OCI-LY3 (cell line): ENCODE results near the gene FGGY.

ENCODE experiments used
- H2AFZ ChIP-seq: fragments of 200-600, 300-600 bp; shearing (Covaris generic); 2 replicates; pipeline ENCODE4 v1.6.0; 2014; ENCODE audit warnings: antibody characterized with exemption, low read depth, low read length
- H3K27ac ChIP-seq: fragments of 200-600, 300-600 bp; sonication (generic); 2 replicates; pipeline ENCODE4 v1.5.1; 2014; ENCODE audit warnings: mild to moderate bottlenecking, low read length, moderate library complexity, mixed read lengths
- H3K27me3 ChIP-seq: fragments of 200-600, 300-600 bp; sonication (generic); 2 replicates; pipeline ENCODE4 v1.6.1; 2014; ENCODE audit warnings: low read depth, low read length, mixed read lengths
- H3K36me3 ChIP-seq: fragments of 200-600, 300-600 bp; sonication (generic); replicated peaks from 2 replicates; pipeline ENCODE3; 2014; ENCODE audit warnings: low read depth, low read length, mixed read lengths
- H3K4me1 ChIP-seq: fragments of 300-600, 200-600 bp; sonication (generic); 2 replicates; pipeline ENCODE4 v1.6.1; 2014; ENCODE audit warnings: low read length, mixed read lengths
- H3K4me2 ChIP-seq: fragments of 200-600, 300-600 bp; sonication (generic); 2 replicates; pipeline ENCODE4 v1.6.1; 2014; ENCODE audit warnings: low read length, mixed read lengths
- H3K4me3 ChIP-seq: fragments of 300-600, 200-600 bp; sonication (generic); 2 replicates; pipeline ENCODE4 v1.5.1; 2014; ENCODE audit warnings: antibody characterized with exemption, mild to moderate bottlenecking, low read length, moderate library complexity
- H3K79me2 ChIP-seq: fragments of 300-600, 200-600 bp; shearing (Covaris generic); 2 replicates; pipeline ENCODE4 v1.6.1; 2014; ENCODE audit warnings: mild to moderate bottlenecking, low read length, mixed read lengths
- H3K9ac ChIP-seq: fragments of 300-600, 200-600 bp; shearing (Covaris generic); 2 replicates; pipeline ENCODE4 v1.6.0; 2014; ENCODE audit warnings: mild to moderate bottlenecking, low read length, moderate library complexity
- H3K9me3 ChIP-seq: fragments of 200-600, 300-600 bp; shearing (Covaris generic); 2 replicates; pipeline ENCODE4 v1.6.1; 2014; ENCODE audit warnings: low read length, mixed read lengths; ENCODE audit not compliant: insufficient read depth
- H4K20me1 ChIP-seq: fragments of 200-600, 300-600 bp; sonication (generic); 2 replicates; pipeline ENCODE4 v1.6.1; 2016; ENCODE audit warnings: low read length, mixed read lengths; ENCODE audit not compliant: insufficient read depth
- CTCF ChIP-seq: fragments of 200-600, 300-600 bp; sonication (generic); IDR thresholded peaks from 2 replicates; pipeline ENCODE4 v1.5.1; 2014; ENCODE audit warnings: antibody characterized with exemption, low read length, low read depth
- EZH2phosphoT487 ChIP-seq: fragments of 200-600 bp; shearing (Covaris generic); IDR thresholded peaks from 2 replicates; pipeline ENCODE4 v1.6.1; 2018; ENCODE audit warnings: antibody characterized with exemption, mixed run types, low read depth

FGGY gene

GRCh38 chr1:59688976-59689375 lies 392.1 kb downstream of the FGGY start:
- no peak overlapping the region for H3K4me2 ChIP-seq
- no peak overlapping the region for H3K4me3 ChIP-seq
- no peaks in the 10 kb centered on the region for H3K79me2 ChIP-seq
- H3K4me1 ChIP-seq: no peaks in the 10 kb centered on the region
- H3K27ac ChIP-seq: no peak overlapping the region
- H3K9me3 ChIP-seq: no peaks in the 10 kb centered on the region
- TF ChIP-seq CTCF (no peak), EZH2phosphoT487 (no peak)
- H3K27me3 ChIP-seq: no peaks in the 10 kb centered on the region
- no peak overlapping the region for H2AFZ ChIP-seq
- H3K36me3 ChIP-seq: no peaks in the 10 kb centered on the region
- no peak overlapping the region for H3K9ac ChIP-seq
- no peaks in the 10 kb centered on the region for H4K20me1 ChIP-seq

- Histone ChIP-seq H3K27ac (no peak overlapping the region), H3K4me2 (no peak overlapping the region), H4K20me1 (no peaks in the 10 kb centered on the region), H3K4me3 (no peak overlapping the region), H3K4me1 (no peaks in the 10 kb centered on the region), H3K9ac (no peak overlapping the region), H2AFZ (no peak overlapping the region), H3K79me2 (no peaks in the 10 kb centered on the region), H3K27me3 (no peaks in the 10 kb centered on the region), H3K9me3 (no peaks in the 10 kb centered on the region), H3K36me3 (no peaks in the 10 kb centered on the region)
- no peak for TF ChIP-seq CTCF
Observed at GRCh38 chr1:59689730-59690129, 392.8 kb downstream of the FGGY start.

- no peaks in the 10 kb centered on the region for H3K79me2 ChIP-seq
- H3K36me3 ChIP-seq: no peaks in the 10 kb centered on the region
- no peaks in the 10 kb centered on the region for H4K20me1 ChIP-seq
- no peak overlapping the region for H2AFZ ChIP-seq
- H3K4me2 ChIP-seq: no peak overlapping the region
- H3K9me3 ChIP-seq: no peaks in the 10 kb centered on the region
- H3K27me3 ChIP-seq: no peaks in the 10 kb centered on the region
- TF ChIP-seq CTCF (no peak), EZH2phosphoT487 (no peak)
- no peaks in the 10 kb centered on the region for H3K4me1 ChIP-seq
- no peak overlapping the region for H3K27ac ChIP-seq
- H3K9ac ChIP-seq: no peak overlapping the region
- no peak overlapping the region for H3K4me3 ChIP-seq
Observed at GRCh38 chr1:59690171-59690930, 393.5 kb downstream of the FGGY start.

- no peak overlapping the region for H3K27ac ChIP-seq
- no peaks in the 10 kb centered on the region for H4K20me1 ChIP-seq
- H3K4me1 ChIP-seq: peaks cover 2% of the 10 kb centered on the region; the same call in 1 of the 2 replicates
- TF ChIP-seq CTCF (no peak), EZH2phosphoT487 (no peak)
- no peak overlapping the region for H3K9ac ChIP-seq
- H3K4me2 ChIP-seq: no peak overlapping the region
- H3K36me3 ChIP-seq: no peaks in the 10 kb centered on the region
- no peaks in the 10 kb centered on the region for H3K79me2 ChIP-seq
- H3K27me3 ChIP-seq: no peaks in the 10 kb centered on the region
- no peak overlapping the region for H3K4me3 ChIP-seq
- H3K9me3 ChIP-seq: no peaks in the 10 kb centered on the region
- H2AFZ ChIP-seq: no peak overlapping the region
Observed at GRCh38 chr1:59691261-59691660, 394.4 kb downstream of the FGGY start.
